Measurements from ENCODE around the gene PLEKHA6. TPM values are rescaled to one million over a fixed set of nuclear protein-coding genes. Genes with fewer than 3 reads are reported as not detected.

Gene PLEKHA6
- total RNA-seq, 4 donors from 2014 or later: 8.7 to 17.8 (median 11.4) TPM

DNA sequence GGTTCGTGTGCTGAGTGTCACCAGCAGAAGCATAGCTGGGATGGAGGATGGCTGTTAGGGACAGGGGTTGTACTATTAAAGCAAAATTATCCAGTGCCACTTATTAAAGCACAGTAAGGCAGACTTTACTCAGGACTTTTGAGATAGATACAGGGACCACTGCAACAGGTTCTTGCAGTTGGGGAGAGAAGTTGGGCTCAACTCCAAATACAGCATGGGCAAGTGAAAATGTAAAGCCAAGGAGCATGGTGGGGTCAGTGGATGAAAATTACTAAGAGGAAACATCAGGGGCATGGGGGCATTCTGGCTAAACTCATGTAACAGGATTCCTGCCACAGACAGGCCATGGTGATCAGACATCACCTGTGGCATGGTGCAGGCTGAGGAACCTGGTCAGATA lies 178.6 kb downstream of the PLEKHA6 start:
- TF ChIP-seq POLR2AphosphoS5 (IDR thresholded peaks at IDR 0.05): no peak
- TF ChIP-seq, protein P1, sequence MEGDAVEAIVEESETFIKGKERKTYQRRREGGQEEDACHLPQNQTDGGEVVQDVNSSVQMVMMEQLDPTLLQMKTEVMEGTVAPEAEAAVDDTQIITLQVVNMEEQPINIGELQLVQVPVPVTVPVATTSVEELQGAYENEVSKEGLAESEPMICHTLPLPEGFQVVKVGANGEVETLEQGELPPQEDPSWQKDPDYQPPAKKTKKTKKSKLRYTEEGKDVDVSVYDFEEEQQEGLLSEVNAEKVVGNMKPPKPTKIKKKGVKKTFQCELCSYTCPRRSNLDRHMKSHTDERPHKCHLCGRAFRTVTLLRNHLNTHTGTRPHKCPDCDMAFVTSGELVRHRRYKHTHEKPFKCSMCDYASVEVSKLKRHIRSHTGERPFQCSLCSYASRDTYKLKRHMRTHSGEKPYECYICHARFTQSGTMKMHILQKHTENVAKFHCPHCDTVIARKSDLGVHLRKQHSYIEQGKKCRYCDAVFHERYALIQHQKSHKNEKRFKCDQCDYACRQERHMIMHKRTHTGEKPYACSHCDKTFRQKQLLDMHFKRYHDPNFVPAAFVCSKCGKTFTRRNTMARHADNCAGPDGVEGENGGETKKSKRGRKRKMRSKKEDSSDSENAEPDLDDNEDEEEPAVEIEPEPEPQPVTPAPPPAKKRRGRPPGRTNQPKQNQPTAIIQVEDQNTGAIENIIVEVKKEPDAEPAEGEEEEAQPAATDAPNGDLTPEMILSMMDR (IDR thresholded peaks at IDR 0.05): no peak
- no peak for TF ChIP-seq EP300 (IDR thresholded peaks at IDR 0.05)
- TF ChIP-seq POLR2A (IDR thresholded peaks at IDR 0.05): no peak
- H3K36me3 ChIP-seq: no peaks in the 10 kb centered on the region
- H3K27me3 ChIP-seq: peaks cover 51% of the 10 kb centered on the region
- 33 to 83% methylated on average over 1 of the region's 1 CpG for WGBS, 2 donors (ENCODE audit: low coverage in 1 of 2)
- ATAC-seq: no peak
- no peak overlapping the region for H3K27ac ChIP-seq
- H3K9me3 ChIP-seq: no peaks in the 10 kb centered on the region
- H3K4me3 ChIP-seq: no peak overlapping the region
- H3K4me1 ChIP-seq: no peaks in the 10 kb centered on the region

DNA sequence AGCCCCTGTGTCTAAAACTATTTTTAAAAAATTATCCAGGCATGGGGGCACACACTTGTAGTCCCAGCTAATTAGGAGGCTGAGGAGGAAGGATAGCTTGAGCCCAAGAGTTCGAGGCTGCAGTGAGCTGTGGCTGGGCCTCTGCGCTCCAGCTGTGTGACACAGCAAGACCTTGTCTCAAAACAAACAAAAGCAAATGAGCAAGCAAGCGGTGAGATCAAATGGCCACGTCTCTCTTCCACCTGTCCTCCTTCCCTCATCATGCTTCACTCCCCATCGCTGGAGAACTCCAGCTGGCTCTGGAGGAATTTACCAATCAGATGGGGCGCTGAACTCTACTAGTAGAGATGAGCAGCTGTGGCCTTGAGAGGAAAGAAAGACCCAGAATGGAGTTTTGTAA lies 179.6 kb downstream of the PLEKHA6 start:
- Histone ChIP-seq H3K4me3 (no peak overlapping the region), H3K4me1 (no peaks in the 10 kb centered on the region), H3K36me3 (no peaks in the 10 kb centered on the region), H3K27ac (no peak overlapping the region), H3K9me3 (no peaks in the 10 kb centered on the region), H3K27me3 (peaks cover 50% of the 10 kb centered on the region)
- WGBS, 2 donors (ENCODE audit: low coverage in 1 of 2): 48 to 68% methylated on average over 4 to 6 of the region's 6 CpGs
- no peak for ATAC-seq
- TF ChIP-seq, protein P1 (IDR thresholded peaks at IDR 0.05): no peak
- TF ChIP-seq POLR2A (IDR thresholded peaks at IDR 0.05): no peak

DNA sequence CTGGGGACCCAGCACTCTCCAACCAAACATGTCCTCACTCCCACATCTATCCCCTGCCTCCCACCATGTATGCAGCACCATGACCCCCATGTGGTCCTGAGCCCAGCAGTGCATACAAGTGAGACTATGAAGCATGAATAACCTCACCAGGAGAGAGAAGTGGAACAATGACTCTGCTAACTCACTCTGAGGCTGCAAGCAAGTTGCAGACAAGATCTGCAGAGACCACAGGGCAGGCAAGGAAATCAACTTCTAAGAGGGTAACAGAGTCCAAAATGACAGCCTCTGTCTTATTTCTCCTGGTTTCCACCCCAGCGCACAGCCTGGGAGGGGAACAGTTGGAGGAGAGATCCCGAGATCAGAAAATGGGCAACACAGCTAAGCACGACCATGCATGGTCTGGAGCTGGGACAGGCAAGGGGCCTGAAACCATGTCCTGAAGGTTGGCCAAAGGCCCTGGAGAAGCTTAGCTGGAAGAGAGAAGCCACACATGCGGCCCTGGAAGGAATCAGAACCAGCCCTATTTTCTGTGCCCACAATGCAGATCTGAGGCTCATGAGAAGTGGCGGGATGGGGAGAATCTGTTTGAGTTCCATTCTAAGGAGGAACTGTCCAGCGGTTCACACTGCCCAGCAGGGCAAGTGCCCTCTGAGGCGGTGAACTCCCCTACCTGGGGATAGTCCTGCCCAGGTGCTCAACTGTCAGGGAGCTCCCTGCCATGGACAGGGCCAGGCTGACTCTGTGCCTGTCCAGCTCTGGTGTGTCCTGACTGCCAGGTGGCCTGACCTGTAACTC lies 181.0 kb downstream of the PLEKHA6 start:
- WGBS, 2 donors (ENCODE audit: low coverage in 1 of 2): 76% methylated on average over 3 of the region's 7 CpGs; no CpG with 5 or more reads in 1 of the 2 donors
- ATAC-seq: no peak

DNA sequence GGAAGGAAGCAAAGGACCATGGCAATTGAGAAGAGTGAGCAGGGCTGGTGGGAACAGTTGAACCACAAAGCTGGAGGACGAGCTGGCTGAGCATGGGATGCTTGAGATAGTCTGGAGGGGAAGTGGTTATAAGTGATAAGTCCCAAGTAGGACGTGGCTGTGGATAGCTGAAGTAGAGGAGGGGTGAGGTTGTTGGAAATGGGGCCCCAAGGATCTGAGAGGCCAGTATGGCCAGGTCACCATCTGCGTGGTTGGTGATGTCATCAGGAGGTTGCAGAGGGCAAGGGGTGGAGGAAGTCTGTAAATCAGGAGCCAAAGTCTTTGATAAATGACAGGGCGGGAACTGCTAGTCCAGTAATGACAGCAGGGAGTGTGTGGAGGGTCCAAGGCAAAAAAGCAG lies 182.6 kb downstream of the PLEKHA6 start:
- ATAC-seq: no peak
- H3K27me3 ChIP-seq: peaks cover 59% of the 10 kb centered on the region
- WGBS, 2 donors (ENCODE audit: low coverage in 1 of 2): 33 to 35% methylated on average over 3 to 4 of the region's 4 CpGs

More for the DNA sequence above, 181.0 kb downstream of the PLEKHA6 start:
- H3K27me3 ChIP-seq: peaks cover 61% of the 10 kb centered on the region
- no peaks in the 10 kb centered on the region for H3K9me3 ChIP-seq
- H3K4me1 ChIP-seq: no peaks in the 10 kb centered on the region
- H3K4me3 ChIP-seq: no peak overlapping the region
- no peaks in the 10 kb centered on the region for H3K36me3 ChIP-seq
- TF ChIP-seq POLR2A (IDR thresholded peaks at IDR 0.05): no peak
- TF ChIP-seq, protein P1 (IDR thresholded peaks at IDR 0.05): no peak
- no peak for TF ChIP-seq EP300 (IDR thresholded peaks at IDR 0.05)
- TF ChIP-seq POLR2AphosphoS5 (IDR thresholded peaks at IDR 0.05): no peak
- H3K27ac ChIP-seq: no peak overlapping the region

More for the DNA sequence above, 182.6 kb downstream of the PLEKHA6 start:
- TF ChIP-seq, protein P1 (IDR thresholded peaks at IDR 0.05): no peak
- TF ChIP-seq POLR2A (IDR thresholded peaks at IDR 0.05): no peak
- TF ChIP-seq EP300 (IDR thresholded peaks at IDR 0.05): no peak
- no peak for TF ChIP-seq POLR2AphosphoS5 (IDR thresholded peaks at IDR 0.05)
- no peaks in the 10 kb centered on the region for H3K36me3 ChIP-seq
- no peak overlapping the region for H3K4me3 ChIP-seq
- H3K27ac ChIP-seq: no peak overlapping the region
- H3K4me1 ChIP-seq: no peaks in the 10 kb centered on the region
- H3K9me3 ChIP-seq: no peaks in the 10 kb centered on the region
